Activated CD4-positive, alpha-beta T cell treated with anti-CD3 and anti-CD28 coated beads for 4 hours (primary cell): ENCODE measurements around the gene STIM2.
"Not testable (repeated sequence)": the region's sequence is repeated elsewhere in the genome, so short reads cannot be mapped to it uniquely, and the experiment has no call there.

ENCODE experiments used
- DNase-seq, 2 donors: peaks; one replicate each; pipeline ENCODE4 v3.0.0-alpha.2; 2020

STIM2 gene

GRCh38 chr4:26860157-26860921 lies at the start of gene STIM2:
Gene STIM2 (plus strand): TSS chr4:26860841.
- peak; percentile 95 to 98 for DNase-seq

GRCh38 chr4:26811571-26811970 lies 49.1 kb upstream of the STIM2 start:
- DNase-seq, result not testable (repeated sequence)

- no peak for DNase-seq
Measured at GRCh38 chr4:26812049-26812714, 48.5 kb upstream of the STIM2 start.

- no peak for DNase-seq
Measured at GRCh38 chr4:26813698-26814097, 46.9 kb upstream of the STIM2 start.

GRCh38 chr4:26815199-26815598 lies 45.4 kb upstream of the STIM2 start:
- DNase-seq, result no peak

- DNase-seq, result no peak
Measured at GRCh38 chr4:26815706-26816105, 44.9 kb upstream of the STIM2 start.

GRCh38 chr4:26819026-26819425 lies 41.6 kb upstream of the STIM2 start:
- DNase-seq, result no peak

- DNase-seq, result no peak
Measured at GRCh38 chr4:26819478-26820095, 41.1 kb upstream of the STIM2 start.

- no peak for DNase-seq
Measured at GRCh38 chr4:26820346-26820745, 40.3 kb upstream of the STIM2 start.

GRCh38 chr4:26821031-26821430 lies 39.6 kb upstream of the STIM2 start:
- DNase-seq, result no peak

GRCh38 chr4:26821677-26822503 lies 38.8 kb upstream of the STIM2 start:
- no peak for DNase-seq

- no peak for DNase-seq
Measured at GRCh38 chr4:26822546-26822945, 38.1 kb upstream of the STIM2 start.

GRCh38 chr4:26822974-26823373 lies 37.7 kb upstream of the STIM2 start:
- DNase-seq, result not testable (repeated sequence)

GRCh38 chr4:26823583-26823982 lies 37.1 kb upstream of the STIM2 start:
- DNase-seq, result no peak

- DNase-seq, result no peak
Measured at GRCh38 chr4:26824667-26825066, 36.0 kb upstream of the STIM2 start.

GRCh38 chr4:26826721-26827120 lies 33.9 kb upstream of the STIM2 start:
- no peak for DNase-seq

GRCh38 chr4:26827336-26827735 lies 33.3 kb upstream of the STIM2 start:
- DNase-seq, result not testable (repeated sequence)

GRCh38 chr4:26827798-26828197 lies 32.8 kb upstream of the STIM2 start:
- no peak for DNase-seq

GRCh38 chr4:26829018-26829417 lies 31.6 kb upstream of the STIM2 start:
- DNase-seq, result no peak

- DNase-seq, result no peak
Measured at GRCh38 chr4:26830033-26830432, 30.6 kb upstream of the STIM2 start.

GRCh38 chr4:26830701-26831100 lies 29.9 kb upstream of the STIM2 start:
- no peak for DNase-seq

GRCh38 chr4:26836539-26836938 lies 24.1 kb upstream of the STIM2 start:
- no peak for DNase-seq
